Progenitor cell of endocrine pancreas (in vitro differentiated cells): ENCODE measurements around the gene ELOA. TPM values are rescaled to one million over a fixed set of nuclear protein-coding genes. Genes with fewer than 3 reads are reported as not detected.
"Not testable (repeated sequence)": the region's sequence is repeated elsewhere in the genome, so short reads cannot be mapped to it uniquely, and the experiment has no call there.

Experiments used
- DNase-seq: peaks from one replicate; pipeline ENCODE4 v3.0.0; 2021; ENCODE audit warnings: low spot score; ENCODE audit not compliant: unreplicated experiment
- H3K27ac Mint-ChIP-seq: 2 replicates; pipeline ENCODE4 v1.8.0; 2021; ENCODE audit warnings: mild to moderate bottlenecking, moderate library complexity, mixed read lengths
- H3K27me3 Mint-ChIP-seq: 2 replicates; pipeline ENCODE4 v1.8.0; 2021; ENCODE audit warnings: mixed read lengths
- H3K36me3 Mint-ChIP-seq: 2 replicates; pipeline ENCODE4 v1.8.0; 2022; ENCODE audit warnings: mixed read lengths; ENCODE audit not compliant: insufficient read depth
- H3K4me1 Mint-ChIP-seq: 2 replicates; pipeline ENCODE4 v1.8.0; 2021; ENCODE audit warnings: low read depth, mixed read lengths
- H3K4me3 Mint-ChIP-seq: 2 replicates; pipeline ENCODE4 v1.8.0; 2021; ENCODE audit warnings: low read depth, mild to moderate bottlenecking, moderate library complexity, mixed read lengths
- H3K9me3 Mint-ChIP-seq: 2 replicates; pipeline ENCODE4 v1.8.0; 2021; ENCODE audit warnings: low read depth, mixed read lengths
- CTCF ChIP-seq: fragments of 200-600 bp; sonication (generic); IDR thresholded peaks from one replicate; pipeline ENCODE4 v1.5.0; 2021; ENCODE audit warnings: antibody characterized with exemption, mild to moderate bottlenecking; ENCODE audit not compliant: unreplicated experiment
- total RNA-seq: library from RNA; stranded (reverse); gene quantifications from 2 replicates; pipeline ENCODE4 v1.2.1, GENCODE V29; 2021

Gene ELOA
- total RNA-seq, 1 donor from 2014 or later: 37.5 TPM

GRCh38 chr1:23776217-23776616 lies 32.9 kb downstream of the ELOA start:
- Mint-ChIP-seq H3K27ac (no peak overlapping the region), H3K4me1 (peaks cover 26% of the 10 kb centered on the region), H3K27me3 (no peaks in the 10 kb centered on the region), H3K9me3 (no peaks in the 10 kb centered on the region), H3K36me3 (peaks cover 3% of the 10 kb centered on the region), H3K4me3 (peak overlapping the region; percentile 91)
- DNase-seq: no peak
- TF ChIP-seq CTCF: no peak

- DNase-seq: peak; percentile 66
- peaks cover 26% of the 10 kb centered on the region for H3K4me1 Mint-ChIP-seq
- no peak for TF ChIP-seq CTCF
These were observed 34.9 kb downstream of the ELOA start, which contains the start of gene PITHD1 for GRCh38 chr1:23777979-23778814. Gene PITHD1 (plus strand): TSS chr1:23778418. CDS start chr1:23778516, 98 bp downstream.

GRCh38 chr1:23779826-23780371 lies 36.6 kb downstream of the ELOA start:
- no peak for DNase-seq
- H3K9me3 Mint-ChIP-seq: no peaks in the 10 kb centered on the region
- H3K4me3 Mint-ChIP-seq: peak overlapping the region; percentile 91
- peak overlapping the region; percentile 42 for H3K27ac Mint-ChIP-seq
- no peak for TF ChIP-seq CTCF
- peaks cover 7% of the 10 kb centered on the region for H3K36me3 Mint-ChIP-seq
- peaks cover 18% of the 10 kb centered on the region for H3K4me1 Mint-ChIP-seq
- no peaks in the 10 kb centered on the region for H3K27me3 Mint-ChIP-seq

More at GRCh38 chr1:23777979-23778814, 34.9 kb downstream of the ELOA start, which contains the start of gene PITHD1:
- Mint-ChIP-seq H3K36me3 (peaks cover 5% of the 10 kb centered on the region), H3K9me3 (no peaks in the 10 kb centered on the region), H3K4me3 (peak within 1 kb of the TSS; percentile 91), H3K27ac (peak within 1 kb of the TSS; percentile 97), H3K27me3 (no peaks in the 10 kb centered on the region)

DNA sequence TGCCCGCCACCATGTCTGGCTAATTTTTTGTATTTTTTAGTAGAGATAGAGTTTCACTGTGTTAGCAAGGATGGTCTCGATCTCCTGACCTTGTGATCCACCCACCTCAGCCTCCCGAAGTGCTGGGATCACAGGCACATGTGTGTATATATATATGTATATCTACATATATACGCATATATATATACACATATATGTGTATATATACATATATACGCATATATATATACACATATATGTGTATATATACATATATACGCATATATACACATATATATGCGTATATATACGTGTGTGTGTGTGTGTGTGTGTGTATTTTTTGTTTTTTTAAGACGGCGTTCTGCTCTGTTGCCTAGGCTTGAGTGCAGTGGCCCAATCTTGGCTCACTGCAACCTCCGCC lies 39.9 kb downstream of the ELOA start:
- not testable (repeated sequence) for DNase-seq, H3K27me3 Mint-ChIP-seq, H3K4me3 Mint-ChIP-seq, H3K27ac Mint-ChIP-seq, H3K9me3 Mint-ChIP-seq
- Mint-ChIP-seq H3K36me3 (peaks cover 29% of the 10 kb centered on the region), H3K4me1 (peaks cover 11% of the 10 kb centered on the region)

- Mint-ChIP-seq H3K9me3 (no peaks in the 10 kb centered on the region), H3K4me3 (no peak overlapping the region), H3K36me3 (peaks cover 30% of the 10 kb centered on the region), H3K27ac (no peak overlapping the region), H3K4me1 (peaks cover 4% of the 10 kb centered on the region), H3K27me3 (no peaks in the 10 kb centered on the region)
- TF ChIP-seq CTCF: no peak
- DNase-seq: no peak
These were observed 41.6 kb downstream of the ELOA start for GRCh38 chr1:23784846-23785245.
